ENCODE data around the gene STK11.

DNA sequence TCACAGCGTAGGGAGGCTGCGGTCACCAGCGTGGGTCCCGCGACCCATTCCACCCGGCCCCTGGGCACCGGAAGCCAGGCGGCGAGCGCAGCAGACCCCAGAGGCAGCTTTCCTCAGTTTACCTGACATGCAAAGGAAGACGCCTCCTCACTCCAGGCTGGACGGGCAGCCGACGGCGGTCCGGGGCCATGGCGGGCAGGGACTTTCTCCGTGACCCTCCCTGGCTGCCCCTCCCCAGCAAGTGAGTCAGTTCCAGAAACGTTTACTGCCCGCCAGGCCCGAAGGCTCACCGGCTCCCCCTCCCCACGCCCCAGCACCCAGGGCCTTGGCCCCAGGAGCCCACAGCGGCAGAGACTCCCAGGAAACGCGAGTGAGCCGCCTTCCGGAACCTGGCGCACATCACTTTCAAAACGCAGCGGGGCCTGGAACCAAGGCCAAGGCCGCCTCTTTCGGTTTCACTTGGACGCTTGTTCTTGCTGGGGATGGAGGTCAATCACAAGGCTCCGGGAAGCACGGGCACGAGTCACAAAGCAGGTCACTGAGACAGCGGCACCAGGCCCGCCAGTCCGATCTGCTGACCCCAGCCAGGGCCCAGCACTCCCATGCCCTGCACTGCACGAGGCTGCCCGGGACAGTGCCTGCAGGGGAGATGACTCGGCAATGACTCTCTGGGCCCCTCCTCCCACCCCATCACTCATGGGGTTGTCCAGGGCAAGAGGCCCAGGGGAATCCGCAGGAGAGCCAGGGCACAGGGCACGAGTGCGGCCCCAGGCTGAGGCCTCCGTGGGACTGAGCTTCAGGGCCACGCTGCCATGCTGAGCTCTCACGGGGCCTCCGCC is 36.8 kb upstream of the STK11 start:
- TF ChIP-seq, protein P1, sequence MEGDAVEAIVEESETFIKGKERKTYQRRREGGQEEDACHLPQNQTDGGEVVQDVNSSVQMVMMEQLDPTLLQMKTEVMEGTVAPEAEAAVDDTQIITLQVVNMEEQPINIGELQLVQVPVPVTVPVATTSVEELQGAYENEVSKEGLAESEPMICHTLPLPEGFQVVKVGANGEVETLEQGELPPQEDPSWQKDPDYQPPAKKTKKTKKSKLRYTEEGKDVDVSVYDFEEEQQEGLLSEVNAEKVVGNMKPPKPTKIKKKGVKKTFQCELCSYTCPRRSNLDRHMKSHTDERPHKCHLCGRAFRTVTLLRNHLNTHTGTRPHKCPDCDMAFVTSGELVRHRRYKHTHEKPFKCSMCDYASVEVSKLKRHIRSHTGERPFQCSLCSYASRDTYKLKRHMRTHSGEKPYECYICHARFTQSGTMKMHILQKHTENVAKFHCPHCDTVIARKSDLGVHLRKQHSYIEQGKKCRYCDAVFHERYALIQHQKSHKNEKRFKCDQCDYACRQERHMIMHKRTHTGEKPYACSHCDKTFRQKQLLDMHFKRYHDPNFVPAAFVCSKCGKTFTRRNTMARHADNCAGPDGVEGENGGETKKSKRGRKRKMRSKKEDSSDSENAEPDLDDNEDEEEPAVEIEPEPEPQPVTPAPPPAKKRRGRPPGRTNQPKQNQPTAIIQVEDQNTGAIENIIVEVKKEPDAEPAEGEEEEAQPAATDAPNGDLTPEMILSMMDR (IDR thresholded peaks at IDR 0.05): no peak
- TF ChIP-seq, protein P2, sequence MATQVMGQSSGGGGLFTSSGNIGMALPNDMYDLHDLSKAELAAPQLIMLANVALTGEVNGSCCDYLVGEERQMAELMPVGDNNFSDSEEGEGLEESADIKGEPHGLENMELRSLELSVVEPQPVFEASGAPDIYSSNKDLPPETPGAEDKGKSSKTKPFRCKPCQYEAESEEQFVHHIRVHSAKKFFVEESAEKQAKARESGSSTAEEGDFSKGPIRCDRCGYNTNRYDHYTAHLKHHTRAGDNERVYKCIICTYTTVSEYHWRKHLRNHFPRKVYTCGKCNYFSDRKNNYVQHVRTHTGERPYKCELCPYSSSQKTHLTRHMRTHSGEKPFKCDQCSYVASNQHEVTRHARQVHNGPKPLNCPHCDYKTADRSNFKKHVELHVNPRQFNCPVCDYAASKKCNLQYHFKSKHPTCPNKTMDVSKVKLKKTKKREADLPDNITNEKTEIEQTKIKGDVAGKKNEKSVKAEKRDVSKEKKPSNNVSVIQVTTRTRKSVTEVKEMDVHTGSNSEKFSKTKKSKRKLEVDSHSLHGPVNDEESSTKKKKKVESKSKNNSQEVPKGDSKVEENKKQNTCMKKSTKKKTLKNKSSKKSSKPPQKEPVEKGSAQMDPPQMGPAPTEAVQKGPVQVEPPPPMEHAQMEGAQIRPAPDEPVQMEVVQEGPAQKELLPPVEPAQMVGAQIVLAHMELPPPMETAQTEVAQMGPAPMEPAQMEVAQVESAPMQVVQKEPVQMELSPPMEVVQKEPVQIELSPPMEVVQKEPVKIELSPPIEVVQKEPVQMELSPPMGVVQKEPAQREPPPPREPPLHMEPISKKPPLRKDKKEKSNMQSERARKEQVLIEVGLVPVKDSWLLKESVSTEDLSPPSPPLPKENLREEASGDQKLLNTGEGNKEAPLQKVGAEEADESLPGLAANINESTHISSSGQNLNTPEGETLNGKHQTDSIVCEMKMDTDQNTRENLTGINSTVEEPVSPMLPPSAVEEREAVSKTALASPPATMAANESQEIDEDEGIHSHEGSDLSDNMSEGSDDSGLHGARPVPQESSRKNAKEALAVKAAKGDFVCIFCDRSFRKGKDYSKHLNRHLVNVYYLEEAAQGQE (IDR thresholded peaks at IDR 0.05; ENCODE audit: insufficient read depth in 1 of 2, low read depth in 2 of 2, low read length in 1 of 2): no peak
- TF ChIP-seq POLR2AphosphoS5 (IDR thresholded peaks at IDR 0.05; ENCODE audit: low read depth, low read length) (peak; percentile 43; the same call in 1 of the 2 replicates), SIN3A (IDR thresholded peaks at IDR 0.05; ENCODE audit: borderline replicate concordance, insufficient read depth, low read depth, low read length) (no peak; the same call in 1 of the 2 replicates)
